Activated CD4-positive, alpha-beta T cell treated with anti-CD3 and anti-CD28 coated beads, Interleukin-2, amount 10 ng/mL, durations not matched to agents 24 days and 14 days (primary cell): ENCODE results near the gene TMEM165. TPM values are rescaled to one million over a fixed set of nuclear protein-coding genes. Genes with fewer than 3 reads are reported as not detected.
A peak's percentile ranks its signal among the peaks of the same experiment; 100 is the strongest.

Source experiments
- DNase-seq: peaks from one replicate; pipeline ENCODE4 v3.0.0; 2022
- H3K27ac Mint-ChIP-seq: one replicate; pipeline ENCODE4 v1.8.0; 2022; ENCODE audit warnings: mild to moderate bottlenecking, mixed read lengths
- H3K27me3 Mint-ChIP-seq: one replicate; pipeline ENCODE4 v1.8.0; 2022; ENCODE audit warnings: mixed read lengths
- H3K36me3 Mint-ChIP-seq: one replicate; pipeline ENCODE4 v1.8.0; 2022; ENCODE audit warnings: low read depth, mild to moderate bottlenecking, mixed read lengths
- H3K4me1 Mint-ChIP-seq: one replicate; pipeline ENCODE4 v1.8.0; 2021; ENCODE audit warnings: mixed read lengths
- H3K4me3 Mint-ChIP-seq: one replicate; pipeline ENCODE4 v1.8.0; 2022; ENCODE audit warnings: mild to moderate bottlenecking, moderate library complexity, mixed read lengths
- H3K9me3 Mint-ChIP-seq: one replicate; pipeline ENCODE4 v1.8.0; 2021; ENCODE audit warnings: mixed read lengths
- intact Hi-C: fragments of 100-400 bp; cut with micrococcal nuclease; formaldehyde crosslinking; loops from one replicate; pipeline ENCODE4 v1.15.1; 2023
- total RNA-seq: library from RNA; stranded (reverse); gene quantifications from 2 replicates; pipeline ENCODE4 v1.2.3, GENCODE V29; 2022

TMEM165 gene
- total RNA-seq, 1 donor from 2014 or later: 99.1 TPM

DNA sequence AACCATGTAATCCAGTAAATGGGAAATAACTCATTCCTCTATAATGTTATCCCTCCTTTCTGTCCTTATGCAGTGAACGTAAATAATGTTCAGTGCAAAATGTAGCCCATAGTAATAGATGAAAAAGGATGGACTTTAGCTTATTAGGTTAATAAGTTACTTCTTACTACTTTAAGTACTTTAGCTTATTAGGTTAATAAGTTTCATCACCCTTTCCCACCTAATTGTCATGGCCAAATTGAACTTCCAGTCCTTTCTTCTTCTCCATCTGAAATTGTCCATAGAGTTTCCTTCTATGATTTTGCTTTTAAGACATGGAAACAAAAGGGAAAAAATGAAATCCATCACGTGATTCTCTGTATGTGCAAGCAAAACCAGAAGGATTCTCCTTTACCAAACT, 15.2 kb upstream of the TMEM165 start:
- H3K27ac Mint-ChIP-seq: no peak overlapping the region
- peaks cover 9% of the 10 kb centered on the region for H3K4me1 Mint-ChIP-seq
- H3K36me3 Mint-ChIP-seq: no peaks in the 10 kb centered on the region
- intact Hi-C loops: no loop called here
- no peaks in the 10 kb centered on the region for H3K9me3 Mint-ChIP-seq
- DNase-seq: no peak
- H3K27me3 Mint-ChIP-seq: no peaks in the 10 kb centered on the region
- H3K4me3 Mint-ChIP-seq: no peak overlapping the region

- Mint-ChIP-seq H3K36me3 (no peaks in the 10 kb centered on the region), H3K27me3 (no peaks in the 10 kb centered on the region), H3K4me3 (no peak overlapping the region), H3K9me3 (no peaks in the 10 kb centered on the region), H3K27ac (no peak overlapping the region), H3K4me1 (peaks cover 14% of the 10 kb centered on the region)
- intact Hi-C loops: no loop called here
- no peak for DNase-seq
Observed at GRCh38 chr4:55381502-55381901, 14.3 kb upstream of the TMEM165 start.

DNA sequence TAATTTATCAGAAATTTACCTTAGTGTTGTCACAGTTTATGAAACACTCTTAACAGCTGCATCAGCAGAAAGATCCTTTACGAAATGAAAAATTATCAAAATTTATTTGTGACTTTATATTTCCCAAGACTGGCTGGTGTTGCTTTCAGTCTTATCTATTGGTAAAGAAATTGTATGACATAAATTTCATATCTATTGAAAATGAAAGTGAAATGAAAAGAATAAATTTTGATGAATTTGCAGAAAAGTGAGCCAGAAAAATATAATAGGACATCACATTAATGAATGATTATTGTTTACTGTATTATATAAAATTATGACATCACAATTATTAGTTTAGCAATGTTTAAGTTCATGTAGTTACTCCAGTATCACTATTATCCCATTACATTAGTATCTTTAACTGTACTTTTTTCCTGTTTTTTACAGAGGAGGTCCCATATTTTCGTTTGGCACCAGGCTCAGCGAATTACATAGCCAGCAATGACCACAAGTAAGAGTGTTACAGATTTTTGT, 13.2 kb upstream of the TMEM165 start:
- Mint-ChIP-seq H3K9me3 (no peaks in the 10 kb centered on the region), H3K4me1 (peaks cover 12% of the 10 kb centered on the region), H3K36me3 (no peaks in the 10 kb centered on the region), H3K27me3 (no peaks in the 10 kb centered on the region), H3K4me3 (no peak overlapping the region), H3K27ac (no peak overlapping the region)
- intact Hi-C loops: no loop called here
- no peak for DNase-seq

DNA sequence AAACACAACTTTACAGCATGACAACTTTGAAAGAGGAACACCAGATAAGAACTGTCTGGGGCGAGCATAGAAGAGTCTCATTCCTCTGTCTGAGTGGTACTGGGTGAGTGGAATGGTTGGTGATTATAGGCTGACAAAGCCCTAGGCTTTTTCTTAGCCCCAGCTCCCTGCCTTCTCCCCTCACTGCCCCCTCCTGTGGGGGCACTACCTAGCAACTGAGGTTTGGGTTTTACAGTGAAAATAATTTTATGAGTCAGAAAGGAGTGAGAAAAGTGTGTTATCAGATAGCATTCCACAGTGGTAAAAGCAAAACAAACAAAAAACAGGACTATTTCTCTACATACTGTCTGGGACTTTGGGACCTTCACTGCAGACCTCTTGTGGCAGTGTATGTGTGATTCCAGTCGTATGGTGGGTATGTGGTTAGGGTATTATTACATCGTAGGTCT, 10.5 kb upstream of the TMEM165 start:
- H3K27ac Mint-ChIP-seq: no peak overlapping the region
- H3K9me3 Mint-ChIP-seq: no peaks in the 10 kb centered on the region
- DNase-seq: no peak
- H3K4me3 Mint-ChIP-seq: no peak overlapping the region
- peaks cover 12% of the 10 kb centered on the region for H3K4me1 Mint-ChIP-seq
- no peaks in the 10 kb centered on the region for H3K27me3 Mint-ChIP-seq
- intact Hi-C loops: no loop called here
- no peaks in the 10 kb centered on the region for H3K36me3 Mint-ChIP-seq

- Mint-ChIP-seq H3K36me3 (no peaks in the 10 kb centered on the region), H3K27me3 (no peaks in the 10 kb centered on the region), H3K9me3 (no peaks in the 10 kb centered on the region), H3K27ac (no peak overlapping the region), H3K4me1 (peaks cover 12% of the 10 kb centered on the region), H3K4me3 (no peak overlapping the region)
- intact Hi-C loops: no loop called here
- DNase-seq: peak; percentile 65
Observed at GRCh38 chr4:55386073-55386472, 9.7 kb upstream of the TMEM165 start.

- Mint-ChIP-seq H3K27me3 (no peaks in the 10 kb centered on the region), H3K4me3 (no peak overlapping the region), H3K4me1 (peaks cover 12% of the 10 kb centered on the region), H3K36me3 (no peaks in the 10 kb centered on the region), H3K27ac (no peak overlapping the region), H3K9me3 (no peaks in the 10 kb centered on the region)
- DNase-seq: no peak
- intact Hi-C loops: loop anchor here (1.0 kb wide), 1 partner anchor 8 kb away; the partner anchor contains the start of gene TMEM165
Observed at GRCh38 chr4:55386840-55387239, 8.9 kb upstream of the TMEM165 start.

- H3K27me3 Mint-ChIP-seq: no peaks in the 10 kb centered on the region
- no peak overlapping the region for H3K4me3 Mint-ChIP-seq
- DNase-seq: no peak
- peaks cover 25% of the 10 kb centered on the region for H3K4me1 Mint-ChIP-seq
- intact Hi-C loops: no loop called here
- peak overlapping the region; percentile 62 for H3K27ac Mint-ChIP-seq
- peaks cover 19% of the 10 kb centered on the region for H3K36me3 Mint-ChIP-seq
- no peaks in the 10 kb centered on the region for H3K9me3 Mint-ChIP-seq
Observed at GRCh38 chr4:55393461-55394320, 2.1 kb upstream of the TMEM165 start.

GRCh38 chr4:55395218-55395528, 584 bp upstream of the TMEM165 start:
- Mint-ChIP-seq H3K27me3 (no peaks in the 10 kb centered on the region), H3K27ac (peak overlapping the region; percentile 97), H3K36me3 (peaks cover 24% of the 10 kb centered on the region), H3K9me3 (no peaks in the 10 kb centered on the region), H3K4me3 (peak overlapping the region; percentile 100), H3K4me1 (peaks cover 33% of the 10 kb centered on the region)
- intact Hi-C loops: loop anchor here (1.0 to 5.0 kb wide), 7 partner anchors 8 to 1333 kb away; partner anchors contain the start of genes CEP135, CHIC2, CLOCK and EXOC1
- DNase-seq: no peak

DNA sequence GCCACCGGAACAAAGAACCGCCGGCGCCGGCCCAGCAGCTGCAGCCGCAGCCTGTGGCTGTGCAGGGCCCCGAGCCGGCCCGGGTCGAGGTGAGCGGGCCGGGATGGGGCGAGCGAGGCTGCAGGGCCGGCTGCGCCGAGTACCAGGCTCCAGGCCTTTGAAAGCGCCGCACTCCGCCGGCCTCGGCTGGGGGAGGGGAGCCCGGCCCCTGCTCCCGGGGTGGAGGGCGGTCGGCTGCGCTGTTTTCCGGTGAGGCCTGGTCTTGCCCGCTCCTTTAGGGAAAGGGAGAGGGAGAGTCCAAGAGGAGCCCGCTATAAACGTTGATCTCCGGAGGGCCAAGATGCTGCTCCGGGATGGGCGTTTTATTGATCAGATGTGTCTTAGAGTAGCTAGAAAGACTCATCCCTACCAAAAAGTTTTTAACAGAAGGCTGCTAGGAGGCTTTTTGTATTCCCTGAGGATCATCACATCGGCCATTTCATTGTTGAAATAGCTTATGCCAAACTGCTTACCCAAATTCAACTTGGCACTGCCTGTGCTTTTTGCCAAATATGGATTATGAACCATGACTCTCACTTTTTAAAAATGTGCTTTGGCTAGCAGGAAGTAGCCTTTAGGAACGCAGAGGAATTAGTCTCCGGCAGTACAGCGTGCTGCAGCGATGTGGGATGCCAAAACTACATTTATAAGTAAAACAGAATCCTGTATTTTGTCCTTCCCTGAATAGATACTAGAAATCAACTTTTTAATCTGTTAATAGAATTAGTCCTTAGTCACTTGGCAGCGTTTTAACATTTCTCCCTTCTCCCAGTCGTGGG, 760 bp downstream of the TMEM165 start:
- intact Hi-C loops: loop anchor here (2.0 to 5.0 kb wide), 4 partner anchors 38 to 1334 kb away; partner anchors contain the start of genes CEP135, CHIC2, PAICS and PPAT
- peaks cover 34% of the 10 kb centered on the region for H3K4me1 Mint-ChIP-seq
- H3K4me3 Mint-ChIP-seq: peak overlapping the region; percentile 100
- H3K9me3 Mint-ChIP-seq: no peaks in the 10 kb centered on the region
- H3K36me3 Mint-ChIP-seq: peaks cover 27% of the 10 kb centered on the region
- DNase-seq: peak; percentile 81
- peak overlapping the region; percentile 83 for H3K27ac Mint-ChIP-seq
- no peaks in the 10 kb centered on the region for H3K27me3 Mint-ChIP-seq

- Mint-ChIP-seq H3K4me3 (peak overlapping the region; percentile 94), H3K27ac (peak overlapping the region; percentile 83), H3K9me3 (no peaks in the 10 kb centered on the region), H3K27me3 (no peaks in the 10 kb centered on the region), H3K4me1 (peaks cover 34% of the 10 kb centered on the region), H3K36me3 (peaks cover 27% of the 10 kb centered on the region)
- intact Hi-C loops: loop anchor here (2.0 to 5.0 kb wide), 4 partner anchors 38 to 1335 kb away; partner anchors contain the start of genes CEP135, CHIC2, PAICS and PPAT
- DNase-seq: peak; percentile 60
Observed at GRCh38 chr4:55397126-55397436, 1.3 kb downstream of the TMEM165 start.

DNA sequence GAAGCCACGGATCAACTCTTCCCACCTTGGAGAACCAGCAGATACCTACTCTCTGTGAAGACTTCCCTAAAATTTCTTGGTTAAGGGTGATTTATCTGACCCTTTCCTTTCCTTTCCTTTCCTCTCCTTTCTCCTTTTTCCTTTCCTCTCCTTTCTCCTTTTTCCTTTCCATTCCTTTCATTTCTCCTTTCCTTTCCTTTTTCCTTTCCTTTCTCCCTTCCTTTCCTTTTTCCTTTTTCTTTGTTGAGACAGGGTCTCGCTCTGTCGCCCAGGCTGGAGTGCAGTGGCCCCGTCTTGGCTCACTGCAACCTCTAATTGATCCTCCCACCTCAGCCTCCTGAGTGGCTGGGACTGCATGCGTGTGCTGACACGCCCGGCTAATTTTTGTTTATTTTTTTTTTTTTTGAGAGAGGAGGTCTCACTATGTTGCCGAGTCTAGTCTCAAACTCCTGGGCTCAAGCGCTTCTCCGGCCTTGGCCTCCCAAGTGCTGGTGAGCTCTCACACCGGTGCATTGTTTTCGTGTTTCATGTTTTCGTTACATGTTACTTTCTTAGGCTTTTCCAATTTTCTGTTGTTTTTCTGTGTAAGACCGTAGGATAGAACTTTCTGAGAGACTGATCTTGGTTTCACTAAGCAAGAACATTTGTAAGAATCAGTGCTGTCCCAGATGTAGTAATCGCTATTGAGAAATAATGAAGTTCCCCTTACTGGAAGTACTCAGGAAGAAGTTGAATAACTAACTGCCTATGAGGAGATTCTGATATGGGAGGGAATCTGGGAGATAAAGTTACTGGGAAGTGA, 2.0 kb downstream of the TMEM165 start:
- Mint-ChIP-seq H3K27me3 (no peaks in the 10 kb centered on the region), H3K9me3 (no peaks in the 10 kb centered on the region), H3K4me1 (peaks cover 34% of the 10 kb centered on the region), H3K4me3 (peak overlapping the region; percentile 94), H3K36me3 (peaks cover 27% of the 10 kb centered on the region), H3K27ac (peak overlapping the region; percentile 83)
- DNase-seq: no peak
- intact Hi-C loops: loop anchor here (2.0 to 5.0 kb wide), 5 partner anchors 15 to 1335 kb away; partner anchors contain the start of genes CEP135, CHIC2, PAICS and PPAT

- intact Hi-C loops: loop anchor here (2.0 to 5.0 kb wide), 4 partner anchors 14 to 1336 kb away; partner anchors contain the start of genes CEP135, CHIC2, PAICS and PPAT
- H3K27me3 Mint-ChIP-seq: no peaks in the 10 kb centered on the region
- no peak for DNase-seq
- H3K4me3 Mint-ChIP-seq: peak overlapping the region; percentile 94
- H3K27ac Mint-ChIP-seq: peak overlapping the region; percentile 1
- H3K4me1 Mint-ChIP-seq: peaks cover 37% of the 10 kb centered on the region
- H3K9me3 Mint-ChIP-seq: no peaks in the 10 kb centered on the region
- H3K36me3 Mint-ChIP-seq: peaks cover 31% of the 10 kb centered on the region
Observed at GRCh38 chr4:55398461-55398860, 2.7 kb downstream of the TMEM165 start.

DNA sequence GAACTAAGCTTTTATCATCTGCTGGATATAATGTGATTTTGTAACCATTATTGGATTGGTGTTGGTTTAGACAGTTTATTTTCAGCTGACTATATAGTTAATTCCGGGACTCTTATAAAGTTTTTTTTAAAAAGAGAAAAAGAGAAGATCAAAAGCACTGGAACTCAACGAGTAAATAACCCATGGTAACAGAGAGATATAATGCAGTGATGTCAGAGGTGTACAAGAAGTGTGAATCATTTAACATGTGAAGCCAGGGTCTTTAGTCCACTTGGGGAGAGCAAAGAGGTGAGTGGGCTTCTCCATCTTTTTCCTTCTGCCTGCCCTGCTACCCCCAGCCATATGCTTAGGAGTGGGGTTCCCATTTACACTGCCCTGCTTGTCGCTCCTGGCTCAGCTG, 3.2 kb downstream of the TMEM165 start:
- H3K27ac Mint-ChIP-seq: peak overlapping the region; percentile 74
- no peak for DNase-seq
- peaks cover 36% of the 10 kb centered on the region for H3K36me3 Mint-ChIP-seq
- peak overlapping the region; percentile 94 for H3K4me3 Mint-ChIP-seq
- no peaks in the 10 kb centered on the region for H3K27me3 Mint-ChIP-seq
- no peaks in the 10 kb centered on the region for H3K9me3 Mint-ChIP-seq
- H3K4me1 Mint-ChIP-seq: peaks cover 42% of the 10 kb centered on the region
- intact Hi-C loops: loop anchor here (2.0 to 5.0 kb wide), 4 partner anchors 14 to 1337 kb away; partner anchors contain the start of genes CEP135, CHIC2, PAICS and PPAT
